HG02763 (cell line): Measurements from ENCODE around the gene CBLL1.

Experiments used
- ATAC-seq: cut with Tn5 transposase; IDR thresholded peaks from one replicate; pipeline ENCODE4 v1.9.1; 2021; ENCODE audit warnings: mild to moderate bottlenecking, moderate library complexity; ENCODE audit not compliant: unreplicated experiment

CBLL1 gene

DNA sequence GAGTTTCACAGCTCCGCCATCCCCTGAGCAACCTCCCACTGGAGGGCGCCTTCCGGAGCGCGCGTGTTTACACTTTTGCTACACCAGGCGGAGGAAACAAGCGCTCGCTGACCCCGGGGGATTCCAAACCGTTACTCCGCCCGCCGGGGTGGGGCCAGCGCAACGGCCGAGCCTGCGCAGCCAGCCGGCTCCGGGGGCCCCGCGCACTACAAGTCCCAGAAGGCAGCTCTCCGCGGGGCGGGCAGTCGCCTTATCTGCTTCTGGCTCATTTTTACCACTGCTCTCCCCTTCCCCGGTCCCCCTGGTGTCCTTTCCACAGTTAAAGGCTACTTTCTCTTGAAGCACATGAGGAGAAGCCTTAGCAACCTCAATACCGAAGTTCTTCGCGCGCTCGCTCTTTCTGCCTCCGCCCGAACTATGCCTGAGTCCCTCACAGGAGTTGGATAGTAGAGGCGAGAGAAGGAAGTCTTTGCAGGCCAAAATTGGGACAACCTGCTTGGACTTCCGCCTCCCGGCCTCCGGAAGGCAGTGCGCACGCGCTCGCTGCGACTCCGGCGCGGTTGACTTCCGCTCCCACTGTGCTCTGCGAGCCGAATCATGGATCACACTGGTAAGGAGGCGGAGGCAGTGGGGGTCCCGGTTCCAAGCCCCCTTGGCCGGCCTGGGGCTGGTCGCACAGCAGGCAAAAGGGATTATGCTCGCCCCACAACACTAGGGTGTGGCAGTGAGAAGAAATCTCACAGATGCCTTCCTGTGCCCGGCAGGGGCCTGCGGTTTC lies at the start of gene CBLL1:
Gene CBLL1, plus strand, starts transcription at position 576 of the 778 bp plus-strand sequence. Its CDS starts 22 bp downstream, at position 598.
- peak; percentile 92 for ATAC-seq

GRCh38 chr7:107694386-107694785 lies 49.6 kb upstream of the CBLL1 start:
- no peak for ATAC-seq

DNA sequence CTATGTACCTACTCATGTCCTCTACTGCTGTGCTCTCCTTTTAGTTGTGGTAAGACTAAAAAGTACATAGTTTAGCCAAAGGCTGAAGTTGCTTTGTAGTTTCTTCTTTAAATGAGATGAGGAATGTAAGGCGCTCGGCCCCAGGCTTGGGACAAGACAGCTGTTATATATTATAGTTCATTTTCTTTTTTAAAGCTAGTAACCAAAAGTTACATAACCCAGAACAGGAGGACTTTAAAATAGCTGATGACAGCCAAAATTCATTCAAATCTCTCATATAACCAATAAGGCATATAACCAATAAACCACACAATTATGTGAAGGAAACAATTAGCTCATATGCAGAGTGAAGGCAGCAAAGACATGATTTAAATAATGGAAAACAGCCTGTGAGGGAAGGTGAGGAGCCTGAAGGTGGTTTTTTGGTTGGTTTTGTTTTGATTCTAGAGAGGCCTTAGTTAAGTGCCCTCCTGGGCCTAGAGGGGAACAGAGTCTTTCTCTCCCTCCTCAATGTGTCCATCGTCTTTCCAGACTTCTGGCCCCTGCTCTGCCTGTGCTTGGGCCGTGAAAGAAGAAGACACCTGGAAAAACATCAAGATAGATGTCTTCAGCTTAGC lies 47.5 kb upstream of the CBLL1 start:
- ATAC-seq: no peak

DNA sequence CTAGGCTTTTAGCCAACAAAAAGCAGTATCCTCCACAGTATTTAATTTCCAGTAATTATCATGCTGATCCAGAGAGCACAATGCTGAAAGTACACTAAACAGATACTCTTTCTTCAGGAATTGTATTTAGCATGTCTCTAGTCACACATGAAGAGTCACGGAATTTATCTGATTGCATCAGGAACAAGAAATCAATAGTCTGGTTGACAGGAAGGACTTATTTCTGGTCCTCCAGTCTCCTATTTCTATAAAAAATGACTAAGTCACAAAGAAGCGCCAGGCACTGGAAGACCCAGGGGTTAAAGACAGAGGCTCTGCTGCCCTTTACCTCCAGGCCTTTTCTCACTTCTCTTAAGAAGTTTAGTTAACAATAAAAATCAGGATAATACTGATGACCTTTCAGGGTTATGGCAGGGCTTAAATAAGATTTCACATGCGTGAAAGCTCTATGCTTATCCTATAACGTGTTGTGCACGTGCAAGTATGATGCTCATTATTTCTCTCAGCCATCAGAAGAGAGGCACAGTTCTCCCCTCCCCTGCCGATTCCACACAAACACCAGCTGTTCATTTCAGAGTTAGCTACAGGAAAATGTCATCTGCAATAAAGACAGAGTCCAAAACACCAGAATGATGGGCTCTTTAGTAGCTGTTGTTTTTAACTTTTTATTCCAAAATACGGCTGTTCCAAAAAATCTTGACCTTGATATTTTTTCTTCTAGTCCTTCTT lies 46.5 kb upstream of the CBLL1 start:
- no peak for ATAC-seq

DNA sequence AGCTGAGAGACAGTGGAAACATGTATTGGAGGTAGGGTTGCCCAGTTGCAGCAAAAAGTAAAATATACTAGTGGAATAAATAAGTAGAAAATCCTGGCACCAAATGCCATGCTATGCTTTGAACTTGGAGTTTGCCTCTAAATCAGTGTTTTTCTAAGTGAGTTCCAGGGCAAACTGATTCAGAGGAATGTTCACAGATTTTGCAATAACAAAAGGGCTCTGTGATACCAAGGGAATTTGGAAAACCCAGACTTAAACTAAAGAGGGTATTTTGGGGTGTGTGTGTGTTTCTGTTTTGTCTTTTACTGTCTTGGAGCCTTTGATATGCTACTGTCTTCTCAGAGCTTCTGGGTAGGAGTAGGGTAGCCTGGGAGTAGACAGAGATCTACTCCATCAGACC lies 43.4 kb upstream of the CBLL1 start:
- ATAC-seq: no peak

GRCh38 chr7:107701191-107701590 lies 42.8 kb upstream of the CBLL1 start:
- ATAC-seq: no peak

- ATAC-seq: no peak
Measured at GRCh38 chr7:107703219-107703618, 40.7 kb upstream of the CBLL1 start.

GRCh38 chr7:107703872-107704271 lies 40.1 kb upstream of the CBLL1 start:
- no peak for ATAC-seq

DNA sequence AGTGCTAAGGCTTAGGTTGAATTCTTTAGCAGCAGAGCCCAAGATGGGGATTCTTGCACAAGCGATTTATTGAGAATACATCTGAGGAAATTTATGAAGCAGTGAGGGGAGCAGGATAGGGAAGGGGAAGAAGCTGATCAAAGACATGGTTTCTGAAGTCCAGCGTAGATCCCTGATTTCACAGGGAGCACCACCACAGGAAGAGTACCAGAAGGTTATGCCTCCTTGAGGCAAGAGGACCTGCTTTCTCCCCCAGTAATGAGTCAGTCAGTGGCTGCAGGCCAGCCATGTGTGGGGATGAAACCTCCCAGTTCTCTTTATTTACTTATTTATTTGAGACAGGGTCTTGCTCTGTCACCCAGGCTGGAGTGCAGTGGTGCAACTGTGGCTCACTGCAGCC lies 35.0 kb upstream of the CBLL1 start:
- no peak for ATAC-seq

- ATAC-seq: no peak
Measured at GRCh38 chr7:107711301-107711700, 32.6 kb upstream of the CBLL1 start.

- ATAC-seq: no peak
Measured at GRCh38 chr7:107712025-107712424, 31.9 kb upstream of the CBLL1 start.

DNA sequence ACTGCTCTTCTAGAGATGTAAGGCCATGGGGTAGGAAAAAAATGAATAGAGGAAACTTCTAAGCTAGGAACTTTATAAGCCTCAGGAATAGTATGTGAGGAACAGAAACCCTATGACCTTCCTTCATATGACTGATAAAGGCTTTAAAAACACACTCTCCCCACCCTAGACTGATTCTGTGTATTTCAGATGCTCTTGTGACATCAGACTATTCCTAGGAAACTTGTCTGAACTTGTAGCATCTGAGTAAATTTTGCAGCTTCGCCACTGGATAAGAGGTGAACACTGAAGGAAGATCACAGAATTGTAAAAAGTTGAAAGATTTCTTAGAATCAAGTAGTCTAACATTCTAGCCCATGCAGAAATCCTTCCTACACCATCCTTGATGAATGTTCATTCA lies 31.0 kb upstream of the CBLL1 start:
- ATAC-seq: no peak

DNA sequence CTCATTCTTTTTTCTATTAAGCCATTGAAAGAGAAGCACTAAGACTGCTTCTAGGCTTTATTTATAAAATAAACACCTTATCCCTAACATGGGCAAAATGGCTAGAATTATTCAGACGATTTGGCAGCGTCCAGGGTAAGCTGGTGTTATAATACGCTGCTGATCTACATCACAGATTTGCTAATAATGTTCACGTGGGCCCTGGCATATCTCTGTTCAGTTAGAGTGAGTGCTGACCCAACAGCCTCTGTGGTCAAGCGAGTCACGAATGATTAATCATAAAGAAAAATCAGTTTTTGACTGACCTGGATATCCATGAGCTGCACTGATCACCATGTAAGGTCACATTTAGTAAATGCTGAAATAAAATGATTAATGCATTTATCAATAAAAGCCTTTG lies 28.4 kb upstream of the CBLL1 start:
- no peak for ATAC-seq

- ATAC-seq: no peak
Measured at GRCh38 chr7:107718456-107719193, 25.3 kb upstream of the CBLL1 start.

- no peak for ATAC-seq
Measured at GRCh38 chr7:107721286-107721685, 22.7 kb upstream of the CBLL1 start.

GRCh38 chr7:107723255-107723654 lies 20.7 kb upstream of the CBLL1 start:
- ATAC-seq: no peak

- ATAC-seq: no peak
Measured at GRCh38 chr7:107725138-107725740, 18.7 kb upstream of the CBLL1 start.

DNA sequence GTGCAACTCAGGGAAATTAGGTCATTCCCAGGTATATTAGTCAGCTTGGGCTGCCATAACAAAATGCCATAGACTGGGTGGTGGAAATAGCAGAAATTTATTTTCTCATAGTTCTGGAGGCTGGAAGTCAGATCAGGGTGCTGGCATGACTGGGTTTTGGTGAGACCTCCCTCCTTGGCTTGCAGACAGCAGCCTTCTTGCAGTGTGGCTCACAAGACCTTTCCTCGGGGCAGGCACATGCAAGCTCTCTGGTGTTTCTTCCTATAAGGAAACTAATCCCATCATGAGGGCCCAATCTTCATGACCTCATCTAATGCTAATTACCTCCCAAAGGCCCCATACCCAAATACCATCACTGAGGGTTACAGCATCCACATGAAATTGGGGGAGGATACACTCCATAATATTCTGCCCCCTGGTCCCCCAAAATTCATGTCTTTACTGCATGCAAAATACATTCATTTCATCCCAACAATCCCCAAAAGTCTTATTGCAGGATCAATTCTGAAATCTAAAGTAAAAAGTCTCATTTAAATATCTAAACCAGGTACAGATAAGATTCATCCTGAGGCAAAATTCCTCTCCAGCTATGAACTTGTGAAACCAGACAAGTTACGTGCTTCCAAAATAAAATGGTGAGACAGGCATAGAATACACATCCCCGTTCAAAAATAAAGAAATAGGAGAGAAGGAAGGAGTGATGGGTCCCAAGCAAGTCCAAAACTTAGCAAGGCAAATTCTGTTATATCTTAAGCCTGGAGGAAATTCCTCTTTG lies 17.4 kb upstream of the CBLL1 start:
- no peak for ATAC-seq

- ATAC-seq: no peak
Measured at GRCh38 chr7:107728276-107728675, 15.7 kb upstream of the CBLL1 start.
